IMR-90 (cell line): Measurements from ENCODE around the gene LRRC72. TPM values are rescaled to one million over a fixed set of nuclear protein-coding genes. Genes with fewer than 3 reads are reported as not detected.
A peak's percentile ranks its signal among the peaks of the same experiment; 100 is the strongest.

Experiments
- ATAC-seq: fragments of 200-7000 bp; cut with Tn5 transposase; 2 replicates; pipeline ENCODE4 v1.9.1; 2020; ENCODE audit warnings: low read depth, mild to moderate bottlenecking, moderate library complexity
- BruUV-seq: library from RNA; stranded (reverse); fragments of 400-500 nt; replicated peaks from 2 replicates; lab custom pipeline; 2021; lab: Mats Ljungman, UMichigan
- CTCF ChIA-PET: fragments of 300-600 bp; formaldehyde crosslinking; extraction: SDS; loops from one replicate; lab custom pipeline; 2021; ENCODE audit warnings: antibody characterized with exemption; lab: Yijun Ruan, JAX
- POLR2A ChIA-PET: fragments of 300-600 bp; sonication (Branson Sonifier 250); formaldehyde crosslinking; loops from one replicate; lab custom pipeline; 2022; ENCODE audit warnings: antibody characterized with exemption; ENCODE audit not compliant: unreplicated experiment; lab: Charles Lee
- DNase-seq: peaks from one replicate; pipeline ENCODE4 v3.0.0; 2013
- H2AFZ ChIP-seq: replicated peaks from 2 replicates; pipeline ENCODE3; 2013; ENCODE audit warnings: low read length, mild to moderate bottlenecking; ENCODE audit not compliant: poor library complexity
- H2AK5ac ChIP-seq: 2 replicates; pipeline ENCODE4 v1.6.1; 2013; ENCODE audit warnings: low read depth, low read length, inconsistent platforms
- H2AK9ac ChIP-seq: replicated peaks from 2 replicates; pipeline ENCODE3; 2013; ENCODE audit warnings: mild to moderate bottlenecking, low read depth, low read length, moderate library complexity; ENCODE audit not compliant: poor library complexity
- H2BK120ac ChIP-seq: 2 replicates; pipeline ENCODE4 v1.6.1; 2013; ENCODE audit warnings: low read depth, low read length, inconsistent platforms
- H2BK15ac ChIP-seq: 3 replicates; pipeline ENCODE4 v1.6.1; 2013; ENCODE audit warnings: low read depth, low read length, inconsistent platforms
- H2BK20ac ChIP-seq: 2 replicates; pipeline ENCODE4 v1.6.1; 2013; ENCODE audit warnings: low read depth, mild to moderate bottlenecking, inconsistent platforms, low read length, moderate library complexity
- H2BK5ac ChIP-seq: 2 replicates; pipeline ENCODE4 v1.6.1; 2013; ENCODE audit warnings: mild to moderate bottlenecking, low read depth, low read length, inconsistent platforms; ENCODE audit not compliant: poor library complexity, severe bottlenecking
- H3K14ac ChIP-seq: replicated peaks from 2 replicates; pipeline ENCODE4 v1.6.1; 2013; ENCODE audit warnings: low read depth, low read length, inconsistent platforms
- H3K18ac ChIP-seq: 2 replicates; pipeline ENCODE4 v1.6.1; 2013; ENCODE audit warnings: low read depth, low read length, control low read depth
- H3K23ac ChIP-seq: 2 replicates; pipeline ENCODE4 v1.6.1; 2013; ENCODE audit warnings: low read depth, low read length, inconsistent platforms
- H3K27ac ChIP-seq: 2 replicates; pipeline ENCODE4 v1.5.1; 2013; ENCODE audit warnings: mild to moderate bottlenecking, control low read depth, low read length; ENCODE audit not compliant: insufficient read depth
- H3K27me3 ChIP-seq: 2 replicates; pipeline ENCODE4 v1.6.1; 2013; ENCODE audit warnings: low read length; ENCODE audit not compliant: control insufficient read depth, insufficient read depth
- H3K36me3 ChIP-seq: 2 replicates; pipeline ENCODE4 v1.6.1; 2013; ENCODE audit warnings: low read length, mixed read lengths; ENCODE audit not compliant: control insufficient read depth, insufficient read depth
- H3K4ac ChIP-seq: 2 replicates; pipeline ENCODE4 v1.6.1; 2013; ENCODE audit warnings: low read depth, low read length, inconsistent platforms
- H3K4me1 ChIP-seq: 2 replicates; pipeline ENCODE4 v1.6.1; 2013; ENCODE audit warnings: low read length, mixed read lengths; ENCODE audit not compliant: control insufficient read depth, insufficient read depth
- H3K4me2 ChIP-seq: 2 replicates; pipeline ENCODE4 v1.6.1; 2013; ENCODE audit warnings: low read depth, mild to moderate bottlenecking, control low read depth, low read length, moderate library complexity
- H3K4me3 ChIP-seq: 2 replicates; pipeline ENCODE4 v1.5.1; 2013; ENCODE audit warnings: low read depth, mild to moderate bottlenecking, control low read depth, low read length, moderate library complexity; ENCODE audit not compliant: insufficient read depth
- H3K56ac ChIP-seq: 2 replicates; pipeline ENCODE4 v1.6.1; 2013; ENCODE audit warnings: low read length, inconsistent platforms; ENCODE audit not compliant: insufficient read depth; ENCODE audit errors: extremely low read depth
- H3K79me1 ChIP-seq, 2 experiments: 2 replicates each; pipeline ENCODE4 v1.6.1; 2013; ENCODE audit warnings: low read length in 2 of 2, inconsistent platforms in 1 of 2, low read depth in 1 of 2
- H3K9ac ChIP-seq: 2 replicates; pipeline ENCODE4 v1.6.1; 2013; ENCODE audit warnings: low read depth, low read length, control low read depth
- H3K9me1 ChIP-seq: 2 replicates; pipeline ENCODE4 v1.6.1; 2013; ENCODE audit warnings: low read length, inconsistent platforms; ENCODE audit not compliant: insufficient read depth
- H3K9me3 ChIP-seq: 2 replicates; pipeline ENCODE4 v1.6.1; 2013; ENCODE audit warnings: low read length; ENCODE audit not compliant: control insufficient read depth, insufficient read depth
- H4K20me1 ChIP-seq: 2 replicates; pipeline ENCODE4 v1.6.1; 2013; ENCODE audit warnings: low read length, inconsistent platforms; ENCODE audit not compliant: insufficient read depth
- H4K5ac ChIP-seq: 2 replicates; pipeline ENCODE4 v1.6.1; 2013; ENCODE audit warnings: mild to moderate bottlenecking, low read depth, low read length, control low read depth
- H4K8ac ChIP-seq, 2 experiments: 2 replicates each; pipeline ENCODE4 v1.6.1; 2013; ENCODE audit warnings: low read depth in 2 of 2, low read length in 2 of 2, control low read depth in 1 of 2, inconsistent platforms in 1 of 2
- H4K91ac ChIP-seq: 2 replicates; pipeline ENCODE4 v1.6.1; 2013; ENCODE audit warnings: low read depth, low read length, inconsistent platforms; ENCODE audit not compliant: insufficient read depth
- BHLHE40 ChIP-seq: fragments of 150-350 bp; IDR thresholded peaks from 2 replicates; pipeline ENCODE4 v1.6.1; 2016; ENCODE audit warnings: mild to moderate bottlenecking, low read depth, low read length
- CTCF ChIP-seq: conservative IDR thresholded peaks from 2 replicates; pipeline ENCODE4 v1.5.1; 2012; ENCODE audit warnings: mild to moderate bottlenecking, low read depth, low read length, improper control_type of control experiment
- ELK1 ChIP-seq: fragments of 150-350 bp; IDR thresholded peaks from 2 replicates; pipeline ENCODE4 v1.6.1; 2016; ENCODE audit warnings: low read depth, mild to moderate bottlenecking, low read length, moderate library complexity, borderline replicate concordance
- NFE2L2 ChIP-seq: fragments of 150-350 bp; IDR thresholded peaks from 2 replicates; pipeline ENCODE4 v1.6.1; 2016; ENCODE audit warnings: low read depth, mild to moderate bottlenecking, low read length
- POLR2A ChIP-seq: IDR thresholded peaks from 2 replicates; pipeline ENCODE4 v1.6.1; 2012; ENCODE audit warnings: mild to moderate bottlenecking, low read depth, low read length
- RAD21 ChIP-seq: IDR thresholded peaks from 2 replicates; pipeline ENCODE4 v1.6.1; 2012; ENCODE audit warnings: low read length, improper control_type of control experiment
- RFX5 ChIP-seq: IDR thresholded peaks from 2 replicates; pipeline ENCODE4 v1.8.0; 2012; ENCODE audit warnings: low read depth, mild to moderate bottlenecking, low read length, moderate library complexity
- SMC3 ChIP-seq: fragments of 150-350 bp; IDR thresholded peaks from 2 replicates; pipeline ENCODE4 v1.6.1; 2016; ENCODE audit warnings: low read depth, mild to moderate bottlenecking, antibody characterized with exemption, low read length, moderate library complexity
- USF2 ChIP-seq: fragments of 150-350 bp; IDR thresholded peaks from 2 replicates; pipeline ENCODE4 v1.6.1; 2017; ENCODE audit warnings: mild to moderate bottlenecking, antibody characterized with exemption, low read length, low read depth
- WGBS, 2 experiments: methylation state at CpG; one replicate each; pipeline versions ENCODE4 v1.1.5 to v1.1.7; 2013; ENCODE audit warnings: missing lambda C conversion rate in 2 of 2; ENCODE audit not compliant: insufficient read length in 1 of 2; ENCODE audit errors: extremely low coverage in 2 of 2; 5-methylcytosine and 5-hydroxymethylcytosine counted together
- dilution Hi-C: fragments of 300-500 bp; cut with HindIII; formaldehyde crosslinking; loops from one replicate; pipeline ENCODE4 v1.14.3; 2018; ENCODE audit warnings: low sequenced_read_pairs; ENCODE audit not compliant: unreplicated experiment
- in situ Hi-C: fragments of 300-500 bp; cut with MboI; formaldehyde crosslinking; loops from 3 replicates; pipeline ENCODE4 v1.14.3; 2019; ENCODE audit warnings: low sequenced_read_pairs, inconsistent platforms, mixed read lengths
- intact Hi-C: fragments of 100-400 bp; cut with micrococcal nuclease; formaldehyde crosslinking; loops from 2 replicates; pipeline ENCODE4 v1.10.0; 2022
- polyA plus RNA-seq, 3 experiments: library from polyadenylated mRNA; depleted of rRNA; stranded (reverse); fragments of >200 nt; gene quantifications; 2 replicates each; pipeline ENCODE4 v1.2.3, GENCODE V29; 2012; ENCODE audit warnings: low replicate concordance in 1 of 3
- total RNA-seq: library from RNA; depleted of rRNA; stranded (reverse); fragments of >200 nt; gene quantifications from 2 replicates; pipeline ENCODE4 v1.2.3, GENCODE V29; 2012

LRRC72 gene
- total and polyA plus RNA-seq, 2 of the 4 experiments (the other 2 are of a cell fraction) = not detected

GRCh38 chr7:16564909-16565426, 38.3 kb downstream of the LRRC72 start:
- Histone ChIP-seq H3K79me1 (no peaks in the 10 kb centered on the region), H3K4ac (no peak overlapping the region), H3K4me3 (no peak overlapping the region), H2AFZ (no peak overlapping the region), H3K27ac (no peak overlapping the region), H2AK9ac (no peak overlapping the region), H2BK15ac (no peak overlapping the region), H3K9me3 (no peaks in the 10 kb centered on the region), H3K4me2 (no peak overlapping the region), H3K23ac (no peak overlapping the region), H4K91ac (no peak overlapping the region), H3K9me1 (no peaks in the 10 kb centered on the region), H2AK5ac (no peak overlapping the region), H3K36me3 (no peaks in the 10 kb centered on the region), H2BK120ac (no peak overlapping the region), H3K27me3 (no peaks in the 10 kb centered on the region), H3K14ac (no peak overlapping the region), H2BK20ac (no peak overlapping the region), H3K4me1 (no peaks in the 10 kb centered on the region), H4K20me1 (no peaks in the 10 kb centered on the region), H3K9ac (no peak overlapping the region), H4K8ac (no peak overlapping the region), H4K5ac (no peak overlapping the region), H3K56ac (no peak overlapping the region), H2BK5ac (no peak overlapping the region), H3K18ac (no peak overlapping the region)
- ATAC-seq (peak; percentile 59), DNase-seq (peak; percentile 55)
- POLR2A ChIA-PET = no interaction called here
- intact Hi-C loops = loop anchor here (1.0 to 10.0 kb wide), 4 partner anchors 133 to 1260 kb away; no protein-coding TSS in a partner anchor
- BruUV-seq = no TSS peak
- in situ Hi-C loops = loop anchor here (5.0 to 25.0 kb wide), 3 partner anchors 448 to 1253 kb away; no protein-coding TSS in a partner anchor
- TF ChIP-seq BHLHE40 = no peak
- TF ChIP-seq ELK1 = no peak
- TF ChIP-seq CTCF = peak; percentile 86
- peak; percentile 46; the same call in 1 of the 2 replicates for TF ChIP-seq POLR2A
- TF ChIP-seq USF2 = no peak
- peak; percentile 90 for TF ChIP-seq RAD21
- TF ChIP-seq NFE2L2 = no peak
- no peak for TF ChIP-seq RFX5
- TF ChIP-seq SMC3 = peak; percentile 88
- WGBS, 2 experiments = no CpG with 5 or more reads among the region's 13 CpGs
- CTCF ChIA-PET = interaction anchor here (0.7 to 1.8 kb wide), 14 partner anchors 8 to 487 kb away, joined by 3 to 12 read pairs (median 5); no protein-coding TSS in a partner anchor
- dilution Hi-C loops = no loop called here
